ENCODE results near the gene HTR2A. TPM values are rescaled to one million over a fixed set of nuclear protein-coding genes. Genes with fewer than 3 reads are reported as not detected.
A peak's percentile ranks its signal among the peaks of the same experiment; 100 is the strongest.

The HTR2A gene
- total RNA-seq, 1 experiment from 2014 or later, result not detected

DNA sequence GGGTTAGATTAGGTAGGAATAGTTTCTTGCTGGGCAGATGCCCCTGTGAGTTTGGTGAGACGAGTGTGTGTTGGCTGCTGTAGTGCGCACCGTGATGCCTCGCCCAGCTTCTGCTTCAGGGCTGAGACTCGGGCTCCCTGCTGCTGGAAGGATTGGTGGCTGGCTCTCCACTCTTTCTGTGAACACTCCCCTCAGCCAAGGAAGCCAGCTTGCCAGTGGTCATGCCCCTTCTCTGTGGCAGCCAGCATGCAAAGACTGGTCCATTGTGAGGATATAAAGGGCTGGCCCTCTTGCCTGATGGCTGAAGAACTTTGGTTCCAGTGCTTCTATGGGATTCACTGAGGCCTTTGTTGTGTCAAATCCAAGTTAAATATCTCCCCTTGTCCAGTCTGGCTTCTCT, 2.9 kb upstream of the HTR2A start:
- H3K27ac Mint-ChIP-seq (ENCODE audit: unreplicated experiment), result no peak overlapping the region
- H3K9me3 Mint-ChIP-seq (ENCODE audit: low read depth, unreplicated experiment), result peaks cover 4% of the 10 kb centered on the region
- intact Hi-C loops (cut with micrococcal nuclease; ENCODE audit: unreplicated experiment), result no loop called here
- BruUV-seq (replicated peaks), result no TSS peak
- TF ChIP-seq, protein P1, sequence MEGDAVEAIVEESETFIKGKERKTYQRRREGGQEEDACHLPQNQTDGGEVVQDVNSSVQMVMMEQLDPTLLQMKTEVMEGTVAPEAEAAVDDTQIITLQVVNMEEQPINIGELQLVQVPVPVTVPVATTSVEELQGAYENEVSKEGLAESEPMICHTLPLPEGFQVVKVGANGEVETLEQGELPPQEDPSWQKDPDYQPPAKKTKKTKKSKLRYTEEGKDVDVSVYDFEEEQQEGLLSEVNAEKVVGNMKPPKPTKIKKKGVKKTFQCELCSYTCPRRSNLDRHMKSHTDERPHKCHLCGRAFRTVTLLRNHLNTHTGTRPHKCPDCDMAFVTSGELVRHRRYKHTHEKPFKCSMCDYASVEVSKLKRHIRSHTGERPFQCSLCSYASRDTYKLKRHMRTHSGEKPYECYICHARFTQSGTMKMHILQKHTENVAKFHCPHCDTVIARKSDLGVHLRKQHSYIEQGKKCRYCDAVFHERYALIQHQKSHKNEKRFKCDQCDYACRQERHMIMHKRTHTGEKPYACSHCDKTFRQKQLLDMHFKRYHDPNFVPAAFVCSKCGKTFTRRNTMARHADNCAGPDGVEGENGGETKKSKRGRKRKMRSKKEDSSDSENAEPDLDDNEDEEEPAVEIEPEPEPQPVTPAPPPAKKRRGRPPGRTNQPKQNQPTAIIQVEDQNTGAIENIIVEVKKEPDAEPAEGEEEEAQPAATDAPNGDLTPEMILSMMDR (IDR thresholded peaks at IDR 0.05; ENCODE audit: unreplicated experiment), result no peak
- CTCF ChIA-PET, result no interaction called here
- no peak for DNase-seq
- H3K4me3 Mint-ChIP-seq (ENCODE audit: low read depth, unreplicated experiment), result no peak overlapping the region
- peaks cover 16% of the 10 kb centered on the region for H3K4me1 Mint-ChIP-seq (ENCODE audit: low read depth, unreplicated experiment)
- peaks cover 5% of the 10 kb centered on the region for H3K36me3 Mint-ChIP-seq (ENCODE audit: insufficient read depth, unreplicated experiment)
- H3K27me3 Mint-ChIP-seq (ENCODE audit: unreplicated experiment), result peaks cover 16% of the 10 kb centered on the region

DNA sequence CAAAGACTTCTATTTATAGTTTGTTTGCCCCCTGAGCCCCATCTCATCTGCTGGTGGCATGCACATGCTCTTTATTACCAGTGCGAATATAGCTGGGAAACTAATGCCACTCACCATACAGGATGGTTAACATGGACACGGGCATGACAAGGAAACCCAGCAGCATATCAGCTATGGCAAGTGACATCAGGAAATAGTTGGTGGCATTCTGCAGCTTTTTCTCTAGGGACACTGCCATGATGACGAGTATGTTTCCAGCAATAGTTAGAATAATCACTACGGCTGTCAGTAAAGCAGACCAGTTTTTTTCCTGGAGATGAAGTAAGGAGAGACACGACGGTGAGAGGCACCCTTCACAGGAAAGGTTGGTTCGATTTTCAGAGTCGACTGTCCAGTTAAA, 1.5 kb downstream of the HTR2A start:
- no peak for DNase-seq
- H3K9me3 Mint-ChIP-seq (ENCODE audit: low read depth, unreplicated experiment), result no peaks in the 10 kb centered on the region
- no peak overlapping the region for H3K4me3 Mint-ChIP-seq (ENCODE audit: low read depth, unreplicated experiment)
- CTCF ChIA-PET, result interaction anchor here (1.6 kb wide), 1 partner anchor 564 kb away, joined by 3 read pairs; no protein-coding TSS in a partner anchor
- no TSS peak for BruUV-seq (replicated peaks)
- intact Hi-C loops (cut with micrococcal nuclease; ENCODE audit: unreplicated experiment), result no loop called here
- TF ChIP-seq, protein P1 (IDR thresholded peaks at IDR 0.05; ENCODE audit: unreplicated experiment), result no peak
- H3K36me3 Mint-ChIP-seq (ENCODE audit: insufficient read depth, unreplicated experiment), result peaks cover 9% of the 10 kb centered on the region
- peaks cover 6% of the 10 kb centered on the region for H3K4me1 Mint-ChIP-seq (ENCODE audit: low read depth, unreplicated experiment)
- peaks cover 48% of the 10 kb centered on the region for H3K27me3 Mint-ChIP-seq (ENCODE audit: unreplicated experiment)
- H3K27ac Mint-ChIP-seq (ENCODE audit: unreplicated experiment), result no peak overlapping the region

DNA sequence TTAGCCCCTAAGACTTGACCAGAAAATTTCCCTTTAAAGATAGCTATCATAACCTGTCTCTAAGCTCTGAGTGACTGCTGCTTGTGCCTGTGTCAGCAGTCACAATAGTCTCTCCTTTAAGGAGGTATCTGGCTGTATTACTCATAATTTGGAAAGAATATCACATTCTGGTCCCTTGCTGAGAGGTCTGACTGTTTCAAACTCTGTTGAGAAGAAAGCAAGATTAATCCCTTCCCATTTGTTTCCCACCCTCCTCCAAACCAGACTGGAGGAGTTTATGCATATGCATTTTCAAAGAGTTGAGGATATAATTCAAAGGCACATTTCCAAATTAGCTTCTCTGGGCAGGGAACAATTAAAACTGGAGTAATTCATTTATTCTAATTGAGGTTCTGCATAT, 2.3 kb downstream of the HTR2A start:
- Mint-ChIP-seq H3K27ac (ENCODE audit: unreplicated experiment) (no peak overlapping the region), H3K4me1 (ENCODE audit: low read depth, unreplicated experiment) (peaks cover 6% of the 10 kb centered on the region), H3K27me3 (ENCODE audit: unreplicated experiment) (peaks cover 56% of the 10 kb centered on the region), H3K36me3 (ENCODE audit: insufficient read depth, unreplicated experiment) (peaks cover 9% of the 10 kb centered on the region), H3K4me3 (ENCODE audit: low read depth, unreplicated experiment) (peak overlapping the region; percentile 74), H3K9me3 (ENCODE audit: low read depth, unreplicated experiment) (no peaks in the 10 kb centered on the region)
- CTCF ChIA-PET, result interaction anchor here (0.8 to 2.2 kb wide), 4 partner anchors 63 to 307 kb away, joined by 3 to 13 read pairs (median 6); no protein-coding TSS in a partner anchor
- no peak for DNase-seq
- no TSS peak for BruUV-seq (replicated peaks)
- TF ChIP-seq, protein P1 (IDR thresholded peaks at IDR 0.05; ENCODE audit: unreplicated experiment), result no peak
- intact Hi-C loops (cut with micrococcal nuclease; ENCODE audit: unreplicated experiment), result no loop called here

DNA sequence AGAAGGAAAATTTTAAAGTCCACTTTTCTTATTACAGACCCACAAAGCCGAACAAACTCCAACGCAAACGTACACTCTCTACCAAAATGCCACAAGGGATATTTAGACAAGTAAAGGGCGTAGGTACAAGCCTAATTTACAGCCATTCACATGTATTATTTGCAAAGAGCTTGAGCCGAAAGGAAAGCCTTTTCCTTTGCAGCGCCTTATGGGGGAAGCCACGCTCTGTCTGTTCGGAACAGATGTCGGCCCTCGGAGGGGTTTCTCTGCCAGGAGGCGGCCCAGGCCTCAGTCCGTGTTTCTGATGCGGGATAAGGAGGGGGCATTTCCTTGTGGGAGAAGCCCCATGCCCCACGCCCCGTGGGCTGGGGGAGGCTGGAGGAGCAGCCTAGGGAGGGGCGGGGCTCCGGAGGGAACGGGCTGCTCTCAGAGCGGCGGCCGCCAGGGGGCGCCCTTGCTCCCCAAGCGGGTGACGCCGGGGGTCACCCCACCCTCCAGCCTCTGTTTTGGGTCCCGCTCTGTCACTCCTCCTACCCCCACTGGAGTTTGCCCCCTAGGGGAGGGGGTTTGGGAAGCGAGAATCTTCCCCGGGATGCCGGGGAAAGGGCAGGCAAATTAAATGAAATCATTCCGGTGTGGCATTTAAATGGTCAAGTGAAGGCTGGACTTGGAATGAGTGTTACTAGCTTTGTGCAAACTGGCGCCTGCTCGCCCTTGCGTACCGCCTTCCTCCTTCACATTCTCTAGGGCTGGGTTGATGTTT, 2.9 kb downstream of the HTR2A start:
- Mint-ChIP-seq H3K4me3 (ENCODE audit: low read depth, unreplicated experiment) (peak overlapping the region; percentile 74), H3K27me3 (ENCODE audit: unreplicated experiment) (peaks cover 62% of the 10 kb centered on the region), H3K27ac (ENCODE audit: unreplicated experiment) (no peak overlapping the region), H3K4me1 (ENCODE audit: low read depth, unreplicated experiment) (peaks cover 6% of the 10 kb centered on the region), H3K9me3 (ENCODE audit: low read depth, unreplicated experiment) (no peaks in the 10 kb centered on the region), H3K36me3 (ENCODE audit: insufficient read depth, unreplicated experiment) (peaks cover 9% of the 10 kb centered on the region)
- no TSS peak for BruUV-seq (replicated peaks)
- CTCF ChIA-PET, result interaction anchor here (0.8 to 2.2 kb wide), 4 partner anchors 62 to 307 kb away, joined by 3 to 13 read pairs (median 6); no protein-coding TSS in a partner anchor
- TF ChIP-seq, protein P1 (IDR thresholded peaks at IDR 0.05; ENCODE audit: unreplicated experiment), result peak; percentile 88
- peak; percentile 68 for DNase-seq
- intact Hi-C loops (cut with micrococcal nuclease; ENCODE audit: unreplicated experiment), result no loop called here
